Measurements from ENCODE around the gene APOBEC3B.

The APOBEC3B gene

DNA sequence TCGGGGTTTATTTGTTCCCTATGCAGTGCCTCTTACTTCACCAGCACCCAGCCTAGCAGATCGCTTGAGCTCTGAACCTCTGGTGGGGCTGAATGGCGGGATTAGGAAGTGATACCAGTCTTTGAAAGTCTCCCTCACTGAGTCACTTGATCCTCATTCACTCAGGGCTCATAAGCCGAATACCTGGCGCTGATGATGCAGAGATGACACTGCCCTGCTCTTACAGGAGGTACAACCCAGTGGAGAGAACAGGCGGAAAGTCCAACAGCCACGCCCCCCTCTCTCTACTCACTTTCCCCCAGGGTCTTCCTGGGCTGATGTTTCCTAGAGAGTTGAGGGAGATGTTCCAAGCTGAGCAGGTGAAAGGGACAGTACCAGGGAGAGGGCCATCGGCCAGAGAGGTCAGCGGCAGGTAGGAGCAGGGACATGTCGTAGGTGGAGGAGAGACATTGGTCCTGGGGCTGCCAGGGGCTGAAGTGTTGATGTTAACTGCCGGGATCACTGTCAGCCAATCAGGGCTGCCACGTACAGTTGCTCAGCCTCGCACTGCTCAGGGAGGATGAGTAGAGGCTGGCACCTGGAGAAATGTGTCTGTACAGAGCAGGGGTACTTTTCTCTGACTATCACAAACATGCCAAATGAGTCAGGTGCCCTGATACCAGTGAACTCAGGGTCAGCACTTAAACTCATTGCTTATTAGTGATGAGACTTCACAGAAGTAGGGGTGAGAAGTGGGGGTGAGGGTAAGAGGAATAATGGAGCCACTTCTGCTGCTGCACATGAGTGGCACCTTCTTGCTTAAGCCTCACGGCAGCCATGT lies 34.6 kb upstream of the APOBEC3B start:
- no peak for DNase-seq
- Histone ChIP-seq H2BK120ac (ENCODE audit: low read depth, low read length) (no peak overlapping the region), H3K4me3 (ENCODE audit: insufficient read depth in 1 of 2, low read depth in 1 of 2, low read length in 2 of 2) (no peak overlapping the region), H3K9me3 (ENCODE audit: control insufficient read depth, low read length) (no peaks in the 10 kb centered on the region), H2AFZ (ENCODE audit: low read depth, low read length) (no peak overlapping the region), H3K4me1 (ENCODE audit: control insufficient read depth, insufficient read depth, low read depth, low read length) (peaks cover 1% of the 10 kb centered on the region), H3K9ac (ENCODE audit: low read length) (no peak overlapping the region), H3K4me2 (ENCODE audit: low read length, poor library complexity, severe bottlenecking) (no peak overlapping the region), H2BK5ac (ENCODE audit: low read depth, low read length, poor library complexity, severe bottlenecking) (no peak overlapping the region), H3K18ac (ENCODE audit: low read depth in 1 of 2, low read length in 2 of 2) (no peak overlapping the region), H3K27ac (ENCODE audit: low read length, poor library complexity, severe bottlenecking) (no peak overlapping the region), H3K14ac (ENCODE audit: low read length in 2 of 2) (no peak overlapping the region), H4K91ac (ENCODE audit: low read length) (no peak overlapping the region), H4K8ac (ENCODE audit: low read length) (no peak overlapping the region), H3K36me3 (ENCODE audit: control insufficient read depth in 1 of 2, insufficient read depth in 2 of 2, low read depth in 1 of 2, low read length in 2 of 2) (no peaks in the 10 kb centered on the region), H3K79me1 (replicated peaks; ENCODE audit: low read length, poor library complexity, severe bottlenecking) (no peaks in the 10 kb centered on the region), H3K27me3 (ENCODE audit: control insufficient read depth in 1 of 2, insufficient read depth in 1 of 2, low read length in 2 of 2) (peaks cover 77 to 90% of the 10 kb centered on the region in 2 experiments), H2AK5ac (ENCODE audit: low read length, severe bottlenecking) (no peak overlapping the region), H2BK15ac (ENCODE audit: low read depth, poor library complexity, severe bottlenecking) (no peak overlapping the region), H3K4ac (ENCODE audit: low read depth in 1 of 2, low read length in 2 of 2) (no peak overlapping the region), H2BK12ac (ENCODE audit: low read length in 2 of 2) (no peak overlapping the region), H3K23ac (ENCODE audit: low read length in 2 of 2) (no peak overlapping the region)
- 85% methylated on average over 14 of the region's 14 CpGs for WGBS

GRCh38 chr22:38948181-38948940 lies 33.8 kb upstream of the APOBEC3B start:
- no peak overlapping the region for H4K8ac ChIP-seq (ENCODE audit: low read length)
- no peak overlapping the region for H2BK12ac ChIP-seq (ENCODE audit: low read length in 2 of 2)
- H3K18ac ChIP-seq (ENCODE audit: low read depth in 1 of 2, low read length in 2 of 2), result no peak overlapping the region
- no peak overlapping the region for H2BK120ac ChIP-seq (ENCODE audit: low read depth, low read length)
- no peak overlapping the region for H2BK15ac ChIP-seq (ENCODE audit: low read depth, poor library complexity, severe bottlenecking)
- H2BK5ac ChIP-seq (ENCODE audit: low read depth, low read length, poor library complexity, severe bottlenecking), result no peak overlapping the region
- no peak overlapping the region for H3K9ac ChIP-seq (ENCODE audit: low read length)
- H2AK5ac ChIP-seq (ENCODE audit: low read length, severe bottlenecking), result no peak overlapping the region
- no peak for DNase-seq
- H3K4ac ChIP-seq (ENCODE audit: low read depth in 1 of 2, low read length in 2 of 2), result no peak overlapping the region
- H4K91ac ChIP-seq (ENCODE audit: low read length), result no peak overlapping the region
- H3K27me3 ChIP-seq (ENCODE audit: control insufficient read depth in 1 of 2, insufficient read depth in 1 of 2, low read length in 2 of 2), result peaks cover 74 to 91% of the 10 kb centered on the region in 2 experiments
- no peak overlapping the region for H3K4me3 ChIP-seq (ENCODE audit: insufficient read depth in 1 of 2, low read depth in 1 of 2, low read length in 2 of 2)
- H3K4me2 ChIP-seq (ENCODE audit: low read length, poor library complexity, severe bottlenecking), result no peak overlapping the region
- no peaks in the 10 kb centered on the region for H3K79me1 ChIP-seq (replicated peaks; ENCODE audit: low read length, poor library complexity, severe bottlenecking)
- no peak overlapping the region for H3K27ac ChIP-seq (ENCODE audit: low read length, poor library complexity, severe bottlenecking)
- no peaks in the 10 kb centered on the region for H3K36me3 ChIP-seq (ENCODE audit: control insufficient read depth in 1 of 2, insufficient read depth in 2 of 2, low read depth in 1 of 2, low read length in 2 of 2)
- no peaks in the 10 kb centered on the region for H3K9me3 ChIP-seq (ENCODE audit: control insufficient read depth, low read length)
- peaks cover 1% of the 10 kb centered on the region for H3K4me1 ChIP-seq (ENCODE audit: control insufficient read depth, insufficient read depth, low read depth, low read length)
- no peak overlapping the region for H3K23ac ChIP-seq (ENCODE audit: low read length in 2 of 2)
- WGBS, result 94% methylated on average over 7 of the region's 7 CpGs
- no peak overlapping the region for H3K14ac ChIP-seq (ENCODE audit: low read length in 2 of 2)
- H2AFZ ChIP-seq (ENCODE audit: low read depth, low read length), result no peak overlapping the region

- Histone ChIP-seq H2BK12ac (ENCODE audit: low read length in 2 of 2) (no peak overlapping the region), H2BK5ac (ENCODE audit: low read depth, low read length, poor library complexity, severe bottlenecking) (no peak overlapping the region), H2BK120ac (ENCODE audit: low read depth, low read length) (no peak overlapping the region), H3K4me3 (ENCODE audit: insufficient read depth in 1 of 2, low read depth in 1 of 2, low read length in 2 of 2) (no peak overlapping the region), H3K4me2 (ENCODE audit: low read length, poor library complexity, severe bottlenecking) (no peak overlapping the region), H3K27ac (ENCODE audit: low read length, poor library complexity, severe bottlenecking) (no peak overlapping the region), H3K9ac (ENCODE audit: low read length) (no peak overlapping the region), H2BK15ac (ENCODE audit: low read depth, poor library complexity, severe bottlenecking) (no peak overlapping the region), H3K4ac (ENCODE audit: low read depth in 1 of 2, low read length in 2 of 2) (no peak overlapping the region), H3K14ac (ENCODE audit: low read length in 2 of 2) (no peak overlapping the region), H3K79me1 (replicated peaks; ENCODE audit: low read length, poor library complexity, severe bottlenecking) (no peaks in the 10 kb centered on the region), H3K18ac (ENCODE audit: low read depth in 1 of 2, low read length in 2 of 2) (no peak overlapping the region), H2AK5ac (ENCODE audit: low read length, severe bottlenecking) (no peak overlapping the region), H4K8ac (ENCODE audit: low read length) (no peak overlapping the region), H3K27me3 (ENCODE audit: control insufficient read depth in 1 of 2, insufficient read depth in 1 of 2, low read length in 2 of 2) (peaks cover 75 to 87% of the 10 kb centered on the region in 2 experiments), H4K91ac (ENCODE audit: low read length) (no peak overlapping the region), H2AFZ (ENCODE audit: low read depth, low read length) (no peak overlapping the region), H3K4me1 (ENCODE audit: control insufficient read depth, insufficient read depth, low read depth, low read length) (peaks cover 1% of the 10 kb centered on the region), H3K23ac (ENCODE audit: low read length in 2 of 2) (no peak overlapping the region), H3K9me3 (ENCODE audit: control insufficient read depth, low read length) (no peaks in the 10 kb centered on the region), H3K36me3 (ENCODE audit: control insufficient read depth in 1 of 2, insufficient read depth in 2 of 2, low read depth in 1 of 2, low read length in 2 of 2) (no peaks in the 10 kb centered on the region)
- WGBS, result 78% methylated on average over 8 of the region's 8 CpGs
- no peak for DNase-seq
These were observed 32.2 kb upstream of the APOBEC3B start for GRCh38 chr22:38949889-38950405.
